HEK293 (cell line): ENCODE measurements around the gene CYS1.
"Not testable (repeated sequence)": the region's sequence is repeated elsewhere in the genome, so short reads cannot be mapped to it uniquely, and the experiment has no call there.

Experiments
- CTCF ChIP-seq: fragments of 450-650 bp; formaldehyde crosslinking; IDR thresholded peaks from 2 replicates; pipeline ENCODE4 v1.5.1; 2016; ENCODE audit warnings: missing biosample characterization, missing genetic modification characterization
- ZBTB1 ChIP-seq: fragments of 450-650 bp; formaldehyde crosslinking; IDR thresholded peaks from 2 replicates; pipeline ENCODE4 v1.5.1; 2016; ENCODE audit warnings: missing biosample characterization, missing genetic modification characterization
- ZBTB48 ChIP-seq: fragments of 450-650 bp; formaldehyde crosslinking; IDR thresholded peaks from 2 replicates; pipeline ENCODE4 v1.5.1; 2016; ENCODE audit warnings: missing biosample characterization, missing genetic modification characterization
- ZNF138 ChIP-seq: fragments of 450-650 bp; formaldehyde crosslinking; IDR thresholded peaks from 2 replicates; pipeline ENCODE4 v1.5.1; 2016; ENCODE audit warnings: missing biosample characterization, missing genetic modification characterization, borderline replicate concordance
- ZNF350 ChIP-seq: fragments of 450-650 bp; formaldehyde crosslinking; IDR thresholded peaks from 2 replicates; pipeline ENCODE4 v1.5.0; 2017; ENCODE audit warnings: missing biosample characterization, mild to moderate bottlenecking, missing genetic modification characterization
- ZNF561 ChIP-seq: fragments of 450-650 bp; IDR thresholded peaks from 2 replicates; pipeline ENCODE4 v1.5.1; 2018; ENCODE audit warnings: missing biosample characterization, missing genetic modification characterization, borderline replicate concordance

- not testable (repeated sequence) for TF ChIP-seq ZBTB1 (tag by site-specific recombination); CTCF (tag by site-specific recombination); ZNF561 (tag by site-specific recombination); ZNF350; ZBTB48 (tag by site-specific recombination); ZNF138
These were observed 68.4 kb downstream of the CYS1 start for GRCh38 chr2:10011606-10012325.
